Duodenal mucosa (tissue), 2 donors: ENCODE data around the gene CST3.

ENCODE experiments used
- H3K27ac ChIP-seq: one replicate; pipeline ENCODE4 v1.7.0; 2013; ENCODE audit warnings: low read depth, low read length
- H3K27me3 ChIP-seq, 2 donors: one replicate each; pipeline ENCODE4 v1.7.0; 2013; ENCODE audit warnings: low read length in 2 of 2, control low read depth in 1 of 2; ENCODE audit not compliant: insufficient read depth in 2 of 2, control insufficient read depth in 1 of 2
- H3K36me3 ChIP-seq, 2 donors: one replicate each; pipeline ENCODE4 v1.7.0; 2013; ENCODE audit warnings: low read length in 2 of 2, control low read depth in 1 of 2; ENCODE audit not compliant: insufficient read depth in 2 of 2, control insufficient read depth in 1 of 2
- H3K4me1 ChIP-seq, 2 donors: one replicate each; pipeline ENCODE4 v1.7.0; 2013; ENCODE audit warnings: low read length in 2 of 2, control low read depth in 1 of 2; ENCODE audit not compliant: insufficient read depth in 2 of 2, control insufficient read depth in 1 of 2
- H3K4me3 ChIP-seq, 2 donors: one replicate each; pipeline ENCODE4 v1.7.0; 2013; ENCODE audit warnings: low read length in 2 of 2, low read depth in 1 of 2
- H3K9ac ChIP-seq, 2 donors: one replicate each; pipeline ENCODE4 v1.7.0; 2013; ENCODE audit warnings: low read length in 2 of 2, low read depth in 1 of 2
- H3K9me3 ChIP-seq, 2 donors: one replicate each; pipeline ENCODE4 v1.7.0; 2013; ENCODE audit warnings: low read length in 2 of 2, control low read depth in 1 of 2; ENCODE audit not compliant: control insufficient read depth in 1 of 2

CST3 gene

DNA sequence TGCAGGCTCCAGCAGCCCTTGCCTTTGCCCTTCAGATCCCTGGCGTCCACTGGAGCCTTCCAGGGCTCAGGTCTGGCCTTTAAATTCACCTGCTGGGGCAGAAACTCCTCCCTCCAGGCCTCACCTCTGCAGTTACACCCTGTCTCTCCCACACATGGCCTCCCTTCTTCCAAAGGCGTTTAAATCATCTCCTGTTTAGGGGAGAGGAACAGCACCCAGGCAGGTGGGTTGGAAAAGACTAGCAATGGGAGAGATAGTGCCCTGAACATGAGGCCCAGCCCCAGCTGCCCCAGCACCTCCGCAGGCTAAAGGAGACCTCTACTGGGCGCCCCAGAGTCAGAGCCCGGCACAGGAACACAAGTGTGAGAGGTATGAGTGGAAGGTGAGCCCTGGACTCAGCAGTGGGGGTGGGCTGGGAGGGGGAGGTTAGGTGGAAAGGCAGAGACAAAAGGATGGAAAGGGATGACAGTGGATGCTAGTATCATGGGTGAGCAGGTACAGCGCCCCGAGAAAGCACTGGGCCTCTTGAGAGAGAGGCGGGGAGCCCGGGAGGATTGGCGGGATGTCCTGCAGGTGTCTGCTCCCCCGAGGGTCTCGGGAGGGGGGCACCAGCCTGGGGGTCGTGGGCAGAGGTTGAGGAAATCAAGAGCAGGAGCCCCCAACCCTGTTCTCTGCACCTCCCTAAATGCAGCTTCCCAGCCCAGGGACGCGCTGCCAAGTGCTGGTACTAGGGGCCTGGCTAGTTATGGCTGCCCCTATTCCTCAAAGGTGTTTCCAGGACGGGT lies 31.7 kb downstream of the CST3 start, which contains the start of gene CST9:
Gene CST9, minus strand, starts transcription at position 51 of the 785 bp plus-strand sequence. CDS start 53 bp downstream, outside the sequence.
- no peak within 1 kb of the TSS for H3K4me3 ChIP-seq
- no peak within 1 kb of the TSS for H3K27ac ChIP-seq
- H3K9ac ChIP-seq = no peak within 1 kb of the TSS
- no peaks in the 10 kb centered on the region for H3K36me3 ChIP-seq
- H3K4me1 ChIP-seq = no peaks in the 10 kb centered on the region
- no peaks in the 10 kb centered on the region for H3K9me3 ChIP-seq
- no peaks in the 10 kb centered on the region for H3K27me3 ChIP-seq

DNA sequence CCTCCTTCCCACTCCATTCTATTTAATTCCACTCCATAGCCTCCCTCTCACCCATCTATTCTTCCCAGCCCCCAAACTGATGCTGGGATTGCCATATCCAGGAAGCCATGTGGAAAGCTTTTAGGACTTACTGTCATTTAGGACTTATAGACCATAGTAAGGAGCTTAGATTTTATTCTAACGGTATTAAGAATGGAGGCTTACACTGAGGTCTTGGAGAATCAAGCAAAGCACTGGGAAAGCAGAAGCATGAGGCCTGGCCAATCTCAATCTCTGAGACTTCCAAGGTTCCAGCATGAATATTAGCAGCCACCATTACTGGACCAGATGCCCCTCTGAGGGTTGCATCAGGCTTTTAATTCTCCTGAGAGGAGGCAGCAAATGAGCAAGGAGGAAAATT lies 33.4 kb downstream of the CST3 start:
- Histone ChIP-seq H3K36me3 (no peaks in the 10 kb centered on the region), H3K4me1 (no peaks in the 10 kb centered on the region), H3K9ac (no peak overlapping the region), H3K9me3 (no peaks in the 10 kb centered on the region), H3K27me3 (no peaks in the 10 kb centered on the region), H3K27ac (no peak overlapping the region), H3K4me3 (no peak overlapping the region)

DNA sequence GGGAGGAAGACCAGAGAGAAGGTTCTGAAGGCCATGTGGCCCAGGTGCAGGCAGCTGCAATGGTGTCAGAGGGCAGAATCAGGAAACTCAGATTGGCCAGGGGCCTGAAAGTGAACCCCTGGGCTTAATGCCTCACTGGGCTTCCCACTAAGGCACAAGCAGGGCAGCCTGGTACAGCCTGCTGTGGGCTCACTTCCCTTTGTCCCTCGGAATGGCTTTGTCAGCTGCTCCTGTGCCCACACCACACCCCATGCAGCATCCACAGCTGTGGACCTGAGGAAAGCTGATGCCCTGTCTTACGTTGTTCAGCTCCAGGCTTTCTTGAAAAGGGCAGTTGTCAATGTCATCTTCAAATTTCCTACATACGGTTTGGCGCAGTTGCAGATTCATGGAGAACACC lies 34.4 kb downstream of the CST3 start:
- Histone ChIP-seq H3K9ac (no peak overlapping the region), H3K27me3 (no peaks in the 10 kb centered on the region), H3K36me3 (no peaks in the 10 kb centered on the region), H3K4me1 (no peaks in the 10 kb centered on the region), H3K27ac (no peak overlapping the region), H3K4me3 (no peak overlapping the region), H3K9me3 (no peaks in the 10 kb centered on the region)

DNA sequence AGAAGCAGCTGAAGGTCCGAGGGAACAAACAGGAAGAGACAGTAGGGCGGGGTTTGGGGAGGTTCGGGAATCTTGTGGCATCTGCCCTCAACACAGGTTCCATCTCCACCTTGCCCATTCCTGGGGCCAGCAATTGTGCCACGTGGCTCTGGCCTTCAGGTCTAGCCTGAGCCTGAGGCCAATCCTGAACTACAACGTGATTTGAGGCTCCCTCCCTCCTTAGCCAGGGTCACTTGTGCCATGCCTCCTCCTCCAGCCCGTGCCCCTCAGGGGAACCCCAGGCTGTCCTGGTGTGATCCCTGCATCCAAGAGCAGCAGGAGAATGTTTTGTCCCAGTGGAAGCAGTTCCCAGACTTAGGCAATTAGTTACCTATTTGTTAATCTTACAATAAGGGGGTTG lies 35.1 kb downstream of the CST3 start:
- no peaks in the 10 kb centered on the region for H3K36me3 ChIP-seq
- H3K4me1 ChIP-seq = no peaks in the 10 kb centered on the region
- H3K9ac ChIP-seq = no peak overlapping the region
- no peaks in the 10 kb centered on the region for H3K9me3 ChIP-seq
- no peak overlapping the region for H3K4me3 ChIP-seq
- H3K27ac ChIP-seq = no peak overlapping the region
- no peaks in the 10 kb centered on the region for H3K27me3 ChIP-seq

DNA sequence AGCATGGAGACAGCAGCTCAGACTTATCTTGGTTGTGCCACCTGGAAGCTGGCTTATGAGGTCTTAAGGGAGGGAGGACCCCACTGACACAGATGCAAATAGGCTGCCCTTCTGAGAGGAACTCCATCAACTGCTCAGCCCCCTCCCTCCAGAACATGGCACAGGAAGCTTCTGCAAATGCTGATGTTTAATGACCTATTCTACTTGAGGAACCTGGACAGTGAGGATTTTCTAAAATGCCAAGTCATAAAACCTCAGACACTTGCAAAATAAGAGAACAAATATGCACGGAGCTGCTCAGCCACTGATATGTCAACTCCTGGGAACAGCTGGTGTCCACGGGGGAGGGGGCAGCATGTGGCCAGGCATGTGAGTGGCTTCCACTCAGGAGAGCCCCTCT lies 35.5 kb downstream of the CST3 start:
- Histone ChIP-seq H3K27ac (no peak overlapping the region), H3K9me3 (no peaks in the 10 kb centered on the region), H3K36me3 (no peaks in the 10 kb centered on the region), H3K4me1 (no peaks in the 10 kb centered on the region), H3K4me3 (no peak overlapping the region), H3K27me3 (no peaks in the 10 kb centered on the region), H3K9ac (no peak overlapping the region)

DNA sequence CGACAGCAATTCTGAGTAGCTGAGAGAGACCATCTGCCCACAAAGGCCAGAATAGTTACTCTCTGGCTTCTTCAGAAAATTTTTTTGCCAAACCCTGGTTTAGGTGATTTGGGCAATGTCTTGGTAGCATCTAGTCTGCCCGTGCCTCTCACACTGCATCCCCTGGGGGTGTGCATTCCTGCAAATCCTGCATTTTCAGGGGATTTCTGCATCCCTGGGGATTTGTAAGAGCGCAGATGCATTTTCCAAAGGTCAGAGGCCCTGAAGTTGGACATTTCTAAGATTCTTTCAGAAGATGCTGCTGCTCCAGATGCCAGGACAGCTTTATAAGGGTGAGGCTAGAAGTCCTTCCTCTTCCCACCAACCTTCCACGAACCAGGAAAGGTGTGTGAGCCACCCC lies 36.0 kb downstream of the CST3 start:
- Histone ChIP-seq H3K9ac (no peak overlapping the region), H3K36me3 (no peaks in the 10 kb centered on the region), H3K9me3 (no peaks in the 10 kb centered on the region), H3K4me1 (no peaks in the 10 kb centered on the region), H3K27ac (no peak overlapping the region), H3K4me3 (no peak overlapping the region), H3K27me3 (no peaks in the 10 kb centered on the region)

DNA sequence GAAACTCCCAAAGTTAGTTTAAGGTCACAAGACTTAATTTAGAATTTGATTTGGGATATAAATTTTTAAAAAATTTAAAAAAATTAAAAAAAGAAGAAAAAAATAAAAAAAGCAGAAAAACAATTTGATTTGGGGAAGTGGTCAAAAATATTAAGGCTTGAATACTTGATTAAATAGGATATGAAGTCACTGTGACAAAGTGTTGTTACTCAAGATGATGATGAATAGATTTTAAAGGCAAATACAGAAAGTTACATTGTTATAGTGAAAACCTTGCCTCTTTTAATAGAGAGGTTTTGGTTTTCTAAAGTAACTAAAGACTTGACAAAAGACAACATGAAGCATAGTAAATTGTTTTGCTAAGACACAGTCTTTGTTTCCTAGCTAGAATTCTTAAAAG lies 39.3 kb downstream of the CST3 start:
- Histone ChIP-seq H3K27me3 (no peaks in the 10 kb centered on the region), H3K27ac (no peak overlapping the region), H3K9me3 (no peaks in the 10 kb centered on the region), H3K4me1 (no peaks in the 10 kb centered on the region), H3K4me3 (no peak overlapping the region), H3K36me3 (no peaks in the 10 kb centered on the region), H3K9ac (no peak overlapping the region)

DNA sequence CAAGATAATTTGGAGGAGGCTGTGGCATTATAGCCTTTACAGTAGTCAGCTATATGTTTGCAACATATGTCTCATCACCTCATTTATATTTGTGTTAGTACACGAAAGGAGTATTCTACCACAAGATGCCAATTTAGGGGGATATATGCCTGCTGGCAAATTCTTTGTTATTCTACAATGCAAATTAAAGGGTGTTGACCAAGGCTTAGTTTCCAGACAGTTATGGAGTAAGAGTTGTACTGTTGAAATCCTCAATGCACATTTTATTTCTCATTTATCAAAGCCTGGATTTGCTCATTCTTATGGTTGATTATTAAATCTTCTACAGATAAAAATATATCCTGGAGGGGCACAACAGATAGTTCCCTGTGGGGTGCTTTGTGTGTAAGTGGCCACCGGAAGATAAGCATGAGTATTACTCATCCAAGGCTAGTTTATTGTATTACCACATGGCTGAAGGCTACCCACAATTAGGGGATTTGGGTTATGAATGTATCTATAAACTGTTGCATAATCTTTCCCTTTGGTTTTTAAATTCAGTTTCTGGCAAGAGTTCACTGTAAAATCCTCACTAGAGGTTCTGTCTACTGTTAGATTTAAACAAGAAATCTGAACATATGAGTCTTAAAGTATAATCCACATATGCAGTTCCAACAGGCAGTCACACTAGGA lies 41.0 kb downstream of the CST3 start:
- Histone ChIP-seq H3K4me3 (no peak overlapping the region), H3K4me1 (no peaks in the 10 kb centered on the region), H3K9ac (no peak overlapping the region), H3K36me3 (no peaks in the 10 kb centered on the region), H3K9me3 (no peaks in the 10 kb centered on the region), H3K27me3 (no peaks in the 10 kb centered on the region), H3K27ac (no peak overlapping the region)

DNA sequence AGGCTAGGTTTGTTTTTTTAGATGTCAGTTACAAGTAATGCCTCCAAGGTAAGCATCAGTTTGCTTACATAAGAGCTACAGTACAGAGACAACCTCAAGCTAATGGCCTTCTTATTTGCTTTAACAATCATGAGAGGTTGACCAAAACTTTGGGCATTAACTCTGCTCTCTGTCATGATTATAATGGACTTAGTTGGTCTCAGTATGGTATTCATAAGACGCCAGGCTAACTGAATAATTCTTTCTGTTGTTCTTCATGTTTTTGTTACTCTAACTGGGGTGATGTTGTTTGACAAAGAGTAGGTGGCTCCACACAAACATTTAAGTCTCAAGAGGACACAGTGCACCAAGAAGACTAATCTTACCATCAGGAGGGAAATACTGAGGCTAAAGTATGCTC lies 41.8 kb downstream of the CST3 start:
- no peak overlapping the region for H3K4me3 ChIP-seq
- no peak overlapping the region for H3K27ac ChIP-seq
- no peak overlapping the region for H3K9ac ChIP-seq
- no peaks in the 10 kb centered on the region for H3K9me3 ChIP-seq
- no peaks in the 10 kb centered on the region for H3K4me1 ChIP-seq
- H3K36me3 ChIP-seq = no peaks in the 10 kb centered on the region
- H3K27me3 ChIP-seq = no peaks in the 10 kb centered on the region

DNA sequence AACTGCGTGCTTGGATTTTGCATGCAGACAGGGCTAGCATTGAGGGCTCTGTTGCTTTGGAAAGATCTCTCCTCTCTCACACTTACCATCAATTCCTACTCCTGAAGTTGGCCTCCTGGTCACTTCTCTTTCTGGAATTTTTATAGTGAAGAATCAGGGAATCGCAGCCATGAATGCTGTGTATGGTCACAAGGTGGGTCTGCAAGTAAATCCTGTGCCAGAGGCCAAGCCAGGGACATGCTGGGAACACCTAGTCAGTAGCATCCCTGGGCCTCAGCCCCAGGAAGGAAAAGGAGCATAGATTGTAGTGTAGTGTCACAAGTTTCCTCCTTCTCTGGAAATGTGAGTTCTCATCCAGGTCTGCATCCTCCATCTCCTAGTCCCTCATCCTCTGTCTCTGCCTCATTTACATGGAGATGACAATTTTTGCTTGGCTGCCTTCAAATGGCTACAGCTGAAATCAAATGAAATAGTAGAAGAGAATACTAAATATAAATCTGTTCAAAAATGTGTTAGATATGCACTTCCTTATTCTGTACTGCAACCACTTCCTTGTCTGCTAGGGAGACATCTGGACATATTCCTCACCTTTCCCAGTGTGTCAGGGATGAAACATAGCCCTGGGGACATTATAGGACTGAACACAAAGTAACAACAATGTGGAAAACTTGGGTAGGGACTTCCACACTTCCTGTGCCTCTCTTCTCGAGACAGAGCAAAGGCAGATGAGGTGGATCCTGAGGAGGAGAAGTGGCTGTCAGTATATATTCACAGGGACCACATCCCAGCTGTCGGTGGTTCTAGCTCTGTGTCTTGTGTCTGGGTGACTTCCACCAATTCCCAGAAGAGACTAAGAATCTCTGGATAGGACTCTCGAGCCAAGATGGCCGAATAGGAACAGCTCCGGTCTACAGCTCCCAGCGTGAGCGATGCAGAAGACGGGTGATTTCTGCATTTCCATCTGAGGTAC lies 49.0 kb downstream of the CST3 start:
- Histone ChIP-seq H3K9me3 (no peaks in the 10 kb centered on the region), H3K9ac (no peak overlapping the region), H3K4me1 (no peaks in the 10 kb centered on the region), H3K36me3 (no peaks in the 10 kb centered on the region), H3K4me3 (no peak overlapping the region), H3K27me3 (no peaks in the 10 kb centered on the region), H3K27ac (no peak overlapping the region)
